Measurements from ENCODE around the gene KIF26B. TPM values are rescaled to one million over a fixed set of nuclear protein-coding genes. Genes with fewer than 3 reads are reported as not detected.

The KIF26B gene
- total and polyA plus RNA-seq, 2 experiments from 2014 or later = 0.03 to 0.76 TPM

DNA sequence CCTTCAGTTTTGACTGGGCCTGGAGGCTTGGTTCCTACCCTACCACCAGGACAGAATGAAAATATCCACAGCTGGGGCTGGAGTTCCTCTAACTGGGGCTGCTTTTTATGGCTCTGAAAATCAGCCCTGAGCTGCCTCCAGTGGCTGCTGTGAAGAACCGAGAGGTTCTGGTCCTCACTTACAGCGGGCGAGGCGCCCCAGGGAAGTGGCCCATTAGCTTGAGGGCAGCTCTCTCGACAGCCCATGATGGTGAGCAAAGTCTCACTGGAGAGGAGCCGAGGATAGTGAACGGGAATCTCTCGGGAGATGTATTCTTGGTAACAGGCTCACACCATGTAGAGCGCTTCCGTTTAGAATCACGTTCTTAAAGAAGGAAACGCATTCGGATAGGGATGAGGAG, 459.7 kb downstream of the KIF26B start (continued):
- no peak for TF ChIP-seq ZNF331 (CRISPR knock-in tag; IDR thresholded peaks at IDR 0.05; ENCODE audit: low read depth)
- no peak for TF ChIP-seq EZH2 (IDR thresholded peaks at IDR 0.05; ENCODE audit: low read depth, unreplicated experiment)
- no peak for TF ChIP-seq CREB1 (CRISPR knock-in tag; IDR thresholded peaks at IDR 0.05; ENCODE audit: low read depth)

DNA sequence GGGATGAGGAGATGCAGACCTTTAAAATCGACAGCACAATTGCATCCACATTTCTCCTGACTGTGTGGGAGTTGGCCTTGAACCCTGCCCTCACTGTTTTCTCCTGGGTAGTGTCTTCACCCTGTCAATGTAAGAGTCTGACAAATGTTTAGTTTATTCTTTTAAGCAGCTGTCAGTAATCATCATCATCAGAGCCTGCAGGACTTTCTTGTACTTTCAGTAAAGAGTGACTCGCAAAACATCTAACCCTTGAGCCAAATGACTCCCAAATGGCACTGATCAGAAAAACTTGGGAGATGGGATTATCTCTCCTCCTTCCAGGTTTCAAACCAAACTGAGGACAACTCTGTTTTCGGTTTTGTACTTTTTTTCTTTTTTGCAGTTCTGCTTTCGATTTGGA, 460.2 kb downstream of the KIF26B start:
- Histone ChIP-seq H3K79me2 (replicated peaks; ENCODE audit: insufficient read depth) (no peaks in the 10 kb centered on the region), H3K36me3 (ENCODE audit: insufficient read depth) (no peaks in the 10 kb centered on the region), H3K27ac (ENCODE audit: low read depth) (no peak overlapping the region), H3K4me2 (no peak overlapping the region), H3K4me3 (no peak overlapping the region), H3K4me1 (ENCODE audit: insufficient read depth) (no peaks in the 10 kb centered on the region), H4K20me1 (replicated peaks; ENCODE audit: insufficient read depth) (no peaks in the 10 kb centered on the region), H2AFZ (no peak overlapping the region; the same call in 1 of the 2 replicates), H3F3A (replicated peaks; ENCODE audit: low read depth) (no peaks in the 10 kb centered on the region), H3K9me2 (ENCODE audit: insufficient read depth) (no peaks in the 10 kb centered on the region), H3K27me3 (ENCODE audit: insufficient read depth) (no peaks in the 10 kb centered on the region)
- no peak for TF ChIP-seq REST (IDR thresholded peaks at IDR 0.05; ENCODE audit: unreplicated experiment)
- TF ChIP-seq ZNF331 (CRISPR knock-in tag; IDR thresholded peaks at IDR 0.05; ENCODE audit: low read depth) = no peak
- TF ChIP-seq NANOG (IDR thresholded peaks at IDR 0.05; ENCODE audit: borderline replicate concordance) = no peak
- no peak for TF ChIP-seq ZNF114 (CRISPR knock-in tag; IDR thresholded peaks at IDR 0.05)
- TF ChIP-seq, protein P1, sequence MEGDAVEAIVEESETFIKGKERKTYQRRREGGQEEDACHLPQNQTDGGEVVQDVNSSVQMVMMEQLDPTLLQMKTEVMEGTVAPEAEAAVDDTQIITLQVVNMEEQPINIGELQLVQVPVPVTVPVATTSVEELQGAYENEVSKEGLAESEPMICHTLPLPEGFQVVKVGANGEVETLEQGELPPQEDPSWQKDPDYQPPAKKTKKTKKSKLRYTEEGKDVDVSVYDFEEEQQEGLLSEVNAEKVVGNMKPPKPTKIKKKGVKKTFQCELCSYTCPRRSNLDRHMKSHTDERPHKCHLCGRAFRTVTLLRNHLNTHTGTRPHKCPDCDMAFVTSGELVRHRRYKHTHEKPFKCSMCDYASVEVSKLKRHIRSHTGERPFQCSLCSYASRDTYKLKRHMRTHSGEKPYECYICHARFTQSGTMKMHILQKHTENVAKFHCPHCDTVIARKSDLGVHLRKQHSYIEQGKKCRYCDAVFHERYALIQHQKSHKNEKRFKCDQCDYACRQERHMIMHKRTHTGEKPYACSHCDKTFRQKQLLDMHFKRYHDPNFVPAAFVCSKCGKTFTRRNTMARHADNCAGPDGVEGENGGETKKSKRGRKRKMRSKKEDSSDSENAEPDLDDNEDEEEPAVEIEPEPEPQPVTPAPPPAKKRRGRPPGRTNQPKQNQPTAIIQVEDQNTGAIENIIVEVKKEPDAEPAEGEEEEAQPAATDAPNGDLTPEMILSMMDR (conservative IDR thresholded peaks at IDR 0.05; ENCODE audit: low read depth in 2 of 2) = no peak
- TF ChIP-seq EZH2phosphoT487 (IDR thresholded peaks at IDR 0.05; ENCODE audit: unreplicated experiment) = no peak
- no peak for TF ChIP-seq ZNF462 (CRISPR knock-in tag; IDR thresholded peaks at IDR 0.05)
- TF ChIP-seq JUNB (IDR thresholded peaks at IDR 0.05; ENCODE audit: unreplicated experiment) = no peak
- TF ChIP-seq, protein P2, sequence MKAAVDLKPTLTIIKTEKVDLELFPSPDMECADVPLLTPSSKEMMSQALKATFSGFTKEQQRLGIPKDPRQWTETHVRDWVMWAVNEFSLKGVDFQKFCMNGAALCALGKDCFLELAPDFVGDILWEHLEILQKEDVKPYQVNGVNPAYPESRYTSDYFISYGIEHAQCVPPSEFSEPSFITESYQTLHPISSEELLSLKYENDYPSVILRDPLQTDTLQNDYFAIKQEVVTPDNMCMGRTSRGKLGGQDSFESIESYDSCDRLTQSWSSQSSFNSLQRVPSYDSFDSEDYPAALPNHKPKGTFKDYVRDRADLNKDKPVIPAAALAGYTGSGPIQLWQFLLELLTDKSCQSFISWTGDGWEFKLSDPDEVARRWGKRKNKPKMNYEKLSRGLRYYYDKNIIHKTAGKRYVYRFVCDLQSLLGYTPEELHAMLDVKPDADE (IDR thresholded peaks at IDR 0.05) = no peak
- TF ChIP-seq CREB1 (CRISPR knock-in tag; IDR thresholded peaks at IDR 0.05; ENCODE audit: low read depth) = no peak
- TF ChIP-seq STAT1 (IDR thresholded peaks at IDR 0.05; ENCODE audit: unreplicated experiment) = no peak
- no peak for TF ChIP-seq EZH2 (IDR thresholded peaks at IDR 0.05; ENCODE audit: low read depth, unreplicated experiment)
- no peak for TF ChIP-seq POLR2AphosphoS5 (IDR thresholded peaks at IDR 0.05; ENCODE audit: low read depth)
- Mint-ChIP-seq H3K27ac (no peak overlapping the region), H3K36me3 (ENCODE audit: low read depth) (no peaks in the 10 kb centered on the region), H3K27me3 (ENCODE audit: insufficient read depth, low read depth, poor library complexity) (peaks cover 2% of the 10 kb centered on the region), H3K4me1 (peaks cover 2% of the 10 kb centered on the region; the same call in 2 of the 3 replicates), H3K4me3 (no peak overlapping the region), H3K9me3 (no peaks in the 10 kb centered on the region)
- DNase-seq (ENCODE audit: low spot score) = no peak
- ATAC-seq = no peak
